Thyroid gland (tissue), 4 donors: ENCODE data around the gene CCDC138. TPM values are rescaled to one million over a fixed set of nuclear protein-coding genes. Genes with fewer than 3 reads are reported as not detected.

ENCODE experiments used
- DNase-seq, 2 donors: peaks; one replicate each; pipeline ENCODE4 v3.0.0-alpha.2; 2019
- H3K27ac ChIP-seq, 3 donors: fragments of 200-600 bp; sonication (generic); 1 replicate in 2 of 3; 2 replicates in 1 of 3; pipeline ENCODE4 v1.5.1; 2016 to 2019; ENCODE audit warnings: mild to moderate bottlenecking in 1 of 3, moderate library complexity in 1 of 3
- H3K27me3 ChIP-seq: fragments of 200-600 bp; sonication (generic); one replicate; pipeline ENCODE4 v1.5.1; 2019
- H3K36me3 ChIP-seq, 2 donors: fragments of 200-600 bp; sonication (generic); one replicate each; pipeline ENCODE4 v1.5.1; 2016 to 2019
- H3K4me1 ChIP-seq, 2 donors: fragments of 200-600 bp; sonication (generic); one replicate each; pipeline ENCODE4 v1.5.1; 2017 to 2019
- H3K4me3 ChIP-seq, 3 donors: fragments of 200-600 bp; sonication (generic); replicated peaks in 1 of 3; 1 replicate in 2 of 3; 2 replicates in 1 of 3; pipeline ENCODE4 v1.5.1; 2016; ENCODE audit warnings: mild to moderate bottlenecking in 1 of 3
- H3K9me3 ChIP-seq: fragments of 200-600 bp; sonication (generic); one replicate; pipeline ENCODE4 v1.5.1; 2017
- CTCF ChIP-seq, 6 experiments: fragments of 200-600 bp in 3 of 6; fragments of 450-650 bp in 3 of 6; sonication (generic) in 3 of 6; IDR thresholded peaks; one replicate each; pipeline ENCODE4 v1.5.1; 2016 to 2019; ENCODE audit warnings: antibody characterized with exemption in 6 of 6, mild to moderate bottlenecking in 2 of 6, inconsistent platforms in 1 of 6, moderate library complexity in 1 of 6
- POLR2A ChIP-seq, 2 donors: fragments of 450-650 bp; IDR thresholded peaks; one replicate each; pipeline ENCODE4 v1.6.1; 2017; ENCODE audit warnings: antibody characterized with exemption in 2 of 2, mild to moderate bottlenecking in 2 of 2, moderate library complexity in 1 of 2
- WGBS, 2 donors: methylation state at CpG; one replicate each; pipeline ENCODE4 v1.1.5; 2017; 5-methylcytosine and 5-hydroxymethylcytosine counted together
- intact Hi-C: fragments of 100-400 bp; cut with DNase I; formaldehyde crosslinking; loops from one replicate; pipeline ENCODE4 v1.15.1; 2023
- total RNA-seq, 4 donors: library from RNA; depleted of rRNA; stranded (reverse); fragments of >200 nt; gene quantifications; one replicate each; pipeline ENCODE4 v1.2.3, GENCODE V29; 2016

Gene CCDC138
- total RNA-seq, 4 donors from 2014 or later, result 3.9 to 7.3 (median 5.8) TPM

- DNase-seq, result no peak
- H3K9me3 ChIP-seq, result no peaks in the 10 kb centered on the region
- no peaks in the 10 kb centered on the region for H3K36me3 ChIP-seq
- H3K4me3 ChIP-seq, result no peak overlapping the region
- no peaks in the 10 kb centered on the region for H3K27me3 ChIP-seq
- H3K4me1 ChIP-seq, result no peaks in the 10 kb centered on the region
- WGBS, 2 donors, result 81 to 87% methylated on average over 3 of the region's 3 CpGs
- intact Hi-C loops, result no loop called here
- H3K27ac ChIP-seq, result no peak overlapping the region
- no peak for TF ChIP-seq CTCF (IDR thresholded peaks at IDR 0.05)
- no peak for TF ChIP-seq POLR2A (IDR thresholded peaks at IDR 0.05)
These were observed 118.1 kb downstream of the CCDC138 start for GRCh38 chr2:108904680-108905079.

- intact Hi-C loops, result no loop called here
- H3K4me3 ChIP-seq, result no peak overlapping the region
- H3K27me3 ChIP-seq, result no peaks in the 10 kb centered on the region
- WGBS, 2 donors, result 25 to 39% methylated on average over 3 of the region's 3 CpGs
- DNase-seq, result peak; percentile 39 to 74
- H3K4me1 ChIP-seq, result no peaks in the 10 kb centered on the region
- no peaks in the 10 kb centered on the region for H3K36me3 ChIP-seq
- H3K9me3 ChIP-seq, result no peaks in the 10 kb centered on the region
- no peak overlapping the region for H3K27ac ChIP-seq
- TF ChIP-seq POLR2A (IDR thresholded peaks at IDR 0.05), result no peak
- TF ChIP-seq CTCF (IDR thresholded peaks at IDR 0.05), result no peak
These were observed 118.6 kb downstream of the CCDC138 start for GRCh38 chr2:108905176-108905575.

- no peak for DNase-seq
- H3K9me3 ChIP-seq, result no peaks in the 10 kb centered on the region
- no peaks in the 10 kb centered on the region for H3K4me1 ChIP-seq
- no peak overlapping the region for H3K4me3 ChIP-seq
- H3K36me3 ChIP-seq, result no peaks in the 10 kb centered on the region
- no peaks in the 10 kb centered on the region for H3K27me3 ChIP-seq
- TF ChIP-seq CTCF (IDR thresholded peaks at IDR 0.05) (no peak), POLR2A (IDR thresholded peaks at IDR 0.05) (no peak)
- H3K27ac ChIP-seq, result no peak overlapping the region
- intact Hi-C loops, result no loop called here
- 76 to 84% methylated on average over 10 to 13 of the region's 13 CpGs for WGBS, 2 donors
These were observed 119.3 kb downstream of the CCDC138 start for GRCh38 chr2:108905906-108906305.

- H3K4me1 ChIP-seq, result no peaks in the 10 kb centered on the region
- 75 to 76% methylated on average over 7 to 10 of the region's 15 CpGs for WGBS, 2 donors
- H3K4me3 ChIP-seq, result no peak overlapping the region
- intact Hi-C loops, result no loop called here
- DNase-seq, result no peak
- H3K27me3 ChIP-seq, result no peaks in the 10 kb centered on the region
- TF ChIP-seq CTCF (IDR thresholded peaks at IDR 0.05) (no peak), POLR2A (IDR thresholded peaks at IDR 0.05) (no peak)
- no peaks in the 10 kb centered on the region for H3K9me3 ChIP-seq
- H3K27ac ChIP-seq, result no peak overlapping the region
- no peaks in the 10 kb centered on the region for H3K36me3 ChIP-seq
These were observed 120.0 kb downstream of the CCDC138 start for GRCh38 chr2:108906403-108907077.

GRCh38 chr2:108907822-108908712 lies 121.5 kb downstream of the CCDC138 start:
- TF ChIP-seq POLR2A (IDR thresholded peaks at IDR 0.05), result no peak
- no peak for TF ChIP-seq CTCF (IDR thresholded peaks at IDR 0.05)
- H3K9me3 ChIP-seq, result no peaks in the 10 kb centered on the region
- H3K27me3 ChIP-seq, result no peaks in the 10 kb centered on the region
- H3K4me1 ChIP-seq, result no peaks in the 10 kb centered on the region
- intact Hi-C loops, result no loop called here
- 79 to 84% methylated on average over 16 to 22 of the region's 24 CpGs for WGBS, 2 donors
- DNase-seq, result no peak
- H3K36me3 ChIP-seq, result no peaks in the 10 kb centered on the region
- H3K4me3 ChIP-seq, result no peak overlapping the region
- no peak overlapping the region for H3K27ac ChIP-seq
